NCI-H1930 (cell line): Measurements from ENCODE around the gene WAPL.

Experiments
- DNase-seq, 2 experiments: peaks; one replicate each; lab custom pipeline; 2025; lab: John Stamatoyannopoulos, UW

Gene WAPL

DNA sequence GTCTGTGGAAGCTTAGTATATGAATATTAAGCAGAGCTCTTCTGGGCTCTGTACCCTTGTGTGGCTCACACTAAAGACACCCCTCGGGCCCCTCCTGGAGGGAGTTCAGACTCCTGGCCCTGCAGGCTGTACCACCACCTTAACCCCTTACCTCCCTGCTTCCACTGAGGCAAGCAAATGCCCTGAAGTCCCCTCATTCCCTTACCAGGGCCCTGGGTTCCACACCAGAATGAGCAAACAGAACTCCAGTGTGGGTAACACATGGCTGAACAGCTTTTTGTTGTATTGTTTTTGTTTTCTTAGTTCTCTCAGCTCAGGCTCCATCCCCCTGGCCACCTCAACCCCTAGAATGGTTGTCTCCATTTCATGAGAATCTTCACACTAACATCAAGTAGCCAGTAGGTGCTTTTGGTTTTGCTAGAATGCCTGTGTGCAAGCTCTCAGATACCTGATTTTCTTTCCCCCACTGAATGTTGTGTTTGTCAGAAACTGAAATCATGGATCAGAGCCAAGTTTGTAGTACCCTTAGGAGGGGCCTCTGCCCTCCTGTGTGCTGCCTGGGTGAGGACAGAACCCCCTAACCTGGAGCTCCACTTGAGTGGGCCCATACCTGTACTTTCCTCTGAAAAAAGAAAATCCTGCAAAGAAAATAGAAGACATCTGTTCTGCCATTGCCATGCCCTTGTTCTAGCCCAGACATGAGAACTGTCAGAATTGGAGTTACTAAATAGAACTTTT is 2.8 kb upstream of the WAPL start:
- DNase-seq, result no peak

DNA sequence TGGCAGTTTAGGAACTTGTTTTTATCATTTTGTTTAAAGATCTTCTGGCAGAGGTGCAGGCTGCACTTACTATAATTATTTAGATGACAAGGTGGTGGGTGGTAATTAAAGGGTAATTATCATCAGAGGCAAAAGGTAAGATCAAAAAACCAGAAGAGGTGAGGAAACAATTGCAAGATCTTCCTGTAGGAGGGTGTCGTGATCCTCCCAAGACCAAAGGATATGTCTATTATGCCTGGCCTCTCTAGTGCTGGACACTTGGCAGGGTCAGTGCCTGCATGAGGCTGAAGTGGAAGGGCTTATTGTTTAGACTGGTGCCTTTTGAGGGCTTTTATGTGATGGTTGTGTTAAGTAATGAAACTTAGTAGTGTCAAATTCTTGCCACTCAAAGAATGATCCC is 1.8 kb upstream of the WAPL start:
- no peak for DNase-seq

DNA sequence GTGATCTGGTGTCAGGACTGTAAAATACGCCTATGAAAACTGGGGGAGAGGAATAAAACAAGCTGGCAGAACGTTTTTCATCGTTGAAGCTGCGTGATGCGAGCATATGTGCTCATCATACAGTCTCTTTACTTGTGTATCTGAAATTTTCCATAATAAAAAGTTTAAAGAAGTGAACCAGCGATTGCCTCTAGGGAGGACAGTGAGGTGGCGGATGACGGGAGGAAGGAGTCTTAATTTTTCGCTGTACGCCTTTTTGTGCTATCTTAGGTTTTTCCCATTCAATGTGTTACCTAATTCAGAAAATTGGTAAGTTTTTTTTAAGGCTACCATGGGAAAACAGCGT is 891 bp upstream of the WAPL start:
- no peak for DNase-seq

DNA sequence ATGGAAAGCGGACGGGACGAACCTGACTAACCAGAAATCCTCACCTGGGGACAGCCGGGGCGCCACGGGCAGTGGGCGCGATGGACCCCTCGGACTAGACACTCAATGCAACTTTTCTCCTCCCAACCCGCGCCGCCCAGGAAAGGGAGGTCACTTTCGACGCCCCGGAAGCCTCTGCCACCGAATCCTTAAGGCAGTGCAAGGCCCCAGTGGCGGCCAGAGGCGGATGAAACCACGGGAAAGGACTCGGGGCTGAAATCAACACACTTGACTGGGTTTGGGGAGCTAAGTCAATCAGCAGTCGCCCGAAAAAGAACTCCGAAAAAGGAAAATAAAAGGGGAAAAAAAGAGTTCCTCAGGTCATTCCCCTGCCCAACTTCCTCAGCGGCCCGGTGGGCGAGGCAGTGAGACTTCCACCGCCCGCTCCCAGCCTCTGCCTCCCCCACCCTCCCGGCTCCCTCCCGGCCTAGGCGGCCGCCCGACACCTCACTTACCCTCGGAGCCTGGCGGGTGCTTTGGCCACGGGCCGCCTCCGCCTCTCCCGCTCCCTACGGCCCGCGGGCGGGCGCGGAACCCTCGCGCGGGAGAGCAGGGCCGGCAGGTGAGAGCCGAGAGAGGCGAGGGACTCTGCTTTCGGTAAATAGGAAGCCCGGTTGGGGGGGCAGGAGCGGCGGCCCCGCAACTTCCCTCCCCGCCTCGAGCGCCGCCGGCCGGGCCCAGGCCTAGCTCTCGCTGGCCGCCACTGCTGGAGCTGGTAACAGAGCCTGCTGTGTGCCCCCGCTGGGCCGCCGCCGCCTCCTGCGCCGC is 518 bp downstream of the WAPL start:
- DNase-seq, result no peak

DNA sequence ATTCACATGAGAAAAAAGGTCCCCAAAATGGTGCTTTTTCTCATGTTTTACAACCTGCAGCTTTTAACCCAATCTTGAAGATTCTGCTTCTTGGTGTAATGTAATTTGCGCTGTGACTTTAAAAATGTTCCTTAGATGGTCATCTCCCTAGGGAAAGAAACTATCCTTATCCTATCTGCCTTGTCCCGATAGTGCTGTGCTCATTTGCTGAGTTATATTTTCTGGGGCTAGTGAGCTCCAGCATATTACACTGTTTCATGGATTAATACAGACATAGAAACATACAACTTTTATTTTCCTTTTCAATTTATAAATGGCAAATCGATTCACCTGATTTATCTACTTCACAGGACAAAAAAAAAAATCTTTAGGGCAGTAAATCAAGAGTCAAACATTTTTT is 2.8 kb downstream of the WAPL start:
- no peak for DNase-seq

DNA sequence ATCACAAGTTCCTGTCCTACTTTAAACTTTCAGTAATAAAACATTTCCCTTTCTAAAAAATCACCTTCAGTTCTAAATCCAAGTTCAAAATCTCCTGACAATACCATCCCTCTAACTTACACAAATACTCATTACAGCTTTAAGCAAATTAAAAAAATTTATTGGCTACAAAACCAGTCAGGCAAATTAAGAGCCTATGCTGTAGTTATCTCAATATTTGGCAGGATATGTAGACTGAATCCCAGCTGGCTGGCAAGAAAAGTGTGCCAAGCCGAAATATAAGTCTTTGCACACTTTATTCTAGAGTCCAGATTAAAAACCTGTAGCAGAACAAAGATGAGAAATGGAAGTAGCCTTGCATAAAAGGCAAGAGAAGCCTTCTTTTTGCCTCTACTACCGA is 9.5 kb downstream of the WAPL start:
- no peak for DNase-seq

DNA sequence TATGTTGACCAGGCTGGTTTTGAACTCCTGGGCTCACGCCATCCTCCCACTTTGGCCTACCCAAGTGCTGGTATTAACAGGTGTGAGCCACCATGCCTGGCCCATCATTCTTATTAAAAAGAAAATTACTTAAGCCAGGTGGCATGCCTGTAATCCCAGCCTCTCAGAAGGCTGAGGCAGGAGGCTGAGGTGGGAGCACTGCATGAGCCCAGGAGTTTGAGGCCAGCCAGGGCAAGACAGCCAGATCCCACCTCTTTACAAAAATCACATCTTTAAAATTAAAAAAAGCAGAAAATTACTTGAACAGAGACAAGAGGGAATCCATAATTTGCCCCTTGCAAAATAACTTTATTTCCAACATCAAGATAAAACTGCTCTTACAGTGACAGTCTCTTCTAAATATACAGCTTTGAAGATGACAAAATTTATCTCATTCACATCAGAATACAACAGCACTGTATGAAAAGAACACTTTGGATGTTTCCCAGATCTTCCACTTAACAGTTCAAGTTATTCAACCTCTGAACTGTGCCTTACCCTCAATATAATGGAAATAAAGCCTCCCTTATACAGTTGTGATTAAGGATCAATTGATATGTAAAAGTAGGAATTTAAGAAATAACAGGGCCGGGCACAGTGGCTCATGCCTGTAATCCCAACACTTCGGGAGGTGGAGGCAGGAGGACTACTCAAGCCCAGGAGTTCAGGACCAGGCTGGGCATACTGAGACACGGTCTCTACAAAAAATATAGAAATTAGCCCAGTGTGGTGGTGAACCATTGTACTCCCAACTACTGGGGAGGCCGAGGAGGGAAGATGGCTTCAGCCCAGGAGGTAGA is 10.3 kb downstream of the WAPL start:
- no peak for DNase-seq

DNA sequence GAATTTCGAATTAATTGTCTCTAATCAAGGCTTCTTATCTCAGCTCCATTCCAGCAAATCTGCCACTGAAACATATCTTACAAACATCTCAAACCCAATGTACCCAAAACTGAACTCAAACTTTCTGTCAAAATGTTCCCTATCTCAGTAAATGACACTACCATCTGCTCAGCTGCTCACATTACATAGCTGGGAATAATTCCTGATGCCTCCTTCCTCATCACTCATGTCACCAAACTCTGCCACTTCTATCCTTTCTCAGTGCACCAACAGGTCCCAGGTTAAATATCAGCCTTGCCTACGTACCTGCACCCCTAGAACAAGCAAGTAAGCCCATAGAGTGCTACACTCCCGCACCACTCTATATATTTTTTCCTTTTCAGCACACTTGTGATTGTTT is 12.4 kb downstream of the WAPL start:
- no peak for DNase-seq

DNA sequence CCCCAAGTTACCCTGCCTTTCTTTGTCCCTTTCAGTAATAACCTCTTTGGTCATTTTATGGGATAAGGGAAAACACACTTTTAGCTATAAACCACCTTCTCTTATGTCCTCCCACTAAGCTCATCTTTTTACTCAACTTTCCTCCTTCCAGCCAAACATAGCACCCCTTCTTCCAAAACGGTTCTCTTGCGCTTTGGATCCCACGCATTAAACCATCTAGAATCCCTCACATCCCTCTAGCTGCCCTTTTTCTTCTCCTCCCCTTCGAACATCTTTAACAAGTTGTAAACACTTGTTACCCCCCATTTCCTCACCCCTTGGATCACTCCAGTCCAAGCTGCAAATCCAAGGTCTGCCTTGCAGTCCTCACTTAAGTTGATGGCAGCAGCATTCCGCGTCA is 13.4 kb downstream of the WAPL start:
- no peak for DNase-seq

DNA sequence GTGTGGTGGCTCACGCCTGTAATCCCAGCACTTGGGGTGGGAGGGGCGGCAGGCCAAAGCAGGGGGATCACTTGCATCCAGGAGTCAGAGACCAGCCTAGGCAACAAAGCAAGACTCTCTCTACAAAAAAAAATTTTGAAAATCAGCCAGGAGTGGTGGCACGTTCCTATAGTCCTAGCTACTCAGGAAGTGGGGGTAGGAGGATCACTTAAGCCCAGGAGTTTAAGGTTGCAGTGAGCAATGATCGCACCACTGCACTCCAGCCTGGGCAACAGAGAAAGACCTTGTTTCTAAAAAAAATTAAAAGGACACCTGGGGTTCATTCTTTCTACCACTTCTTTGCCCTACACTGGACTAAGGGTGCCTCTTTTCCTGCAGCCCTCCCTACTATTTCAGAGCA is 15.1 kb downstream of the WAPL start:
- no peak for DNase-seq

DNA sequence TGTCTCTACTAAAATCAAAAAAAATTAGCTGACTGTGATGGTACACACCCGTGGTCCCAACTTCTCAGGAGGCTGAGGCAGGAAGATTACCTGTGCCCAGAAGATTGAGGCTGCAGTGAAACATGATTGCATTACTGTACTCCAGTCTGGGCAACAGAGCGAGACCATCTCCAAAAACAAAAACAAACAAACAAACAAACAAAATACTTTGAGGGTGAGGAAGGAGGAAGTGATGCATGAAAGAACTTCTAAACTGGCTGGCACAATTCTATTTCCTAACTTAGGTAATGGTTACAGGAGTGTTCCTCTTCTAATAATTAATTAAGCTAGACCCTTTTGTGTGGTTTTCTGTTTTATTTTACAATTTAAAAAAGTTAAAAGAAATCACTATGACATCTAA is 15.5 kb downstream of the WAPL start:
- no peak for DNase-seq

DNA sequence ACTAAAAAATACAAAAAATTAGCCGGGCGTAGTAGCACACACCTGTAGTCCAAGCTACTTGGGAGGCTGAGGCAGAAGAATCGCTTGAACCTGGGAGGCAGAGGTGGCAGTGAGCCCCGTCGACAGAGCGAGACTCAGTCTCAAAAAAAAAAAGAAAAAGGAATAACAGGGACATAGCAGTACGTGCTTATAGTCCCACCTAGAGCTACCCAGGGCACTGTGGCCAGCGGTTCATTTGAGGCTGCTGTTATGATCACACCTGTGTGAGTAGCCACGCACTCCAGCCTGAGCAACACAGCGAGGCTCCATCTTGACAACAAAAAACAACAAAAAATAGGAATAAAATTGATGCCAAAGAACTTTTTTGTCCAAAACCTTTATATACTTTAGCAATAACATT is 17.1 kb downstream of the WAPL start:
- DNase-seq, result no peak

DNA sequence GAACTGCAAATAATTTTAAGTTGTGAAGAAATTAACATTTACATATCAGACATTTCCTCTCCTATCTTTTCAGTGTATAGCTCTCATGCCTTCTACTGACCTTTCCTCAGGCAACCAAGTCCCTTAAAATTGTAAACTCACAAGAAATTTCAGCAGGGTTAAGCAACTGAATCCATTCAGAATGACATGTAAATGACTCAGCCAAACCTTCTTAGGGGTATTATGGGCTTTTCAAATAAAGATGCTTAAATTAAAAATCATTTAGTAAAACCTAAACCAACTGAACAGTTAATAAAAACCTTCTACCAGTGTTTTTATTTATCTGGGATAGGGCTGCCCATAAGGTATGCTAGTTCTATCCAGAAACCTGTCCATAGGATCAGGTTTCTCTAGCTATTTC is 20.7 kb downstream of the WAPL start:
- DNase-seq, result no peak

DNA sequence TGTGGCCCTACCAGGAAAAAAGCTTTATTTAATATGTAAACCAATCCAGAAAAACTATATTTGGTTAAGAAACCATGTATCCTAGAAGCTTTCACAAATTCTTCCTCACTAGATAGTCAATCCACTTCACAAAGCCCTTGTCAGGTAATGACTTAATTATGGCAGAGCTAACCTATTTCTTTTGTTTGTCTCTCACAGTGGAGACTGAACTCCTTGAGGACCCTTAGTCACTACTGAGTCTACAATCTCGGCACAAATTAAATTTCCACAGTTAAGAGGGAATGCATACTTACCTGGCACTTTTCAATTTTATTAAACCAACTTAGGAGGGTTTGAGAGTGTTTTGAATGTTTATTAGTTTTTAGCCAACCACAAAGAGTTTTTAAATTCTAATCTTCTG is 23.0 kb downstream of the WAPL start:
- DNase-seq, result no peak

DNA sequence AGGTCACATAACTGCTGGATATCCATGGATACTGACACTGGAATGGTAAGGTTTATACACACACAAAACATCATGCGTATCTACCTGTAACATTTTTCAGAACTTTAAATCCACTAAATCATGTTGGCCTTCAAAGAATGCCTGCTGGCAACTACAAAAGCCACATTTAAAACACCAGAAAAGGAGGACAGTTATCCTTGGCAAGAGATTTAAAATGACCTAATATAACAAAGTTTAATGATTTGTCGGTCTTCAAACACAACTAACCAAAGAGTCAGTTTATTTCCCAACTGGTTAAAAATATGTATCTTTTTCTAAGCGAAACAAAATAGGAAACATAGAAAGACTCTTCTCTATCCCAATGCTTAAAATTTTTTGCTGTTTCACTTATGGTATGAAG is 24.0 kb downstream of the WAPL start:
- DNase-seq, result no peak

DNA sequence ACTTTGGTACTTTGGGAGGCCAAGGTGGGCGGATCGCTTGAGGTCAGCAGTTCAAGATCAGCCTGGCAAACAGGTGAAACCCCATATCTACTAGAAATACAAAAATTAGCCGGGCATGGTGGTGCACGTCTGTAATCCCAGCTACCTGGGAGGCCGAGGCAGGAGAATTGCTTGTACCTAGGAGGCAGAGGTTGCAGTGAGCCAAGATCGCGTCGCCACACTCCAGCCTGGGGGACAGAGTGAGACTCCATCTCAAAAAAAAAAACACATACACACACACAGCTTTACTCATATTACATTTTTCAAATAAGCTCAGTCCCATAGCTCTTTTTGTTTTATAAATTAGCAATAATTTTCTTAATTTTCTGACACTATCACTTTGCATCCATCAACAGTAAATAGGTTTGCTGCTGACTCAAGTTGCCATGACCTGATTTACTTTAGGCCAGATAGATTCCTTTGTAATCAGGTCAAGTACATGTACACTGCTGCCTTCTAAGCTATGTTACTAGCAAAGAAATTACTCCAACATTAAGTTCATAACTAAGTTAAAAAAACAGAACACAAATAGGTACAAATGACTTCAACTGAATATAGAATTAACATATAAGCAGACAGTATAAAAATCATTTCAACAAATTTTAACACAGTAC is 31.5 kb downstream of the WAPL start:
- DNase-seq, result no peak

DNA sequence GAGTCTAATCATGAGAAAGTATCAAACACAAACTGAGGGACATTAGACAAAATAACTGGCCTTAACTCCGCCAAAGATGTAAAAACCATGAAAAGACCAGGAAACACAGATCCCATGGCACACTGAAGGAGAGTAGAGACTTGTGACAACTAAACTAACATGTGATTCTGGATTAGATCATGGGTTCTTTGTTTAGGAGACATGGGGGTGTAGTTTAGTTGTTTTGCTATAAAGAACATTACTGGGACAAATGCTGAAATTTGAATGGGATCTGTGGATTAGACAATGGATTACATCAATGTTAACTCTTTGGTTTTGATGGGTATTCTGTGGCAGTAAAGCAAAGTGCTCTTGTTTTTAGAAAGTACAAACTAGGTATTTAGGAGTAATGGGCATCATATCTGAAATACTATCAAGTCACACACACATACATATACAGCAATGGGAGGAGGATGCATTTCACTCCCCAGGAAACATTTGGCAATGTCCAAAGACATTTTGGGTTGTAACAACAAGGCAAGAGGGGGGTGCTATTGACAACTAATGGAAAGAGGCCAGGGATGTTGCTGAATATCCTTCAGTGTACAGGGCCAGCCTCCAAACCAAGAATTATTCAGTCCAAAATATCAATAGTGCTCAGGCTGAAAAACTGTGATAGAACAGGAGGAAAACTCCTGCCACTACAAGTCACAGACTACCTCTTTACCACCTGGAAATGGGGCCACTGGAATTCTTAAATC is 32.4 kb downstream of the WAPL start:
- DNase-seq, result no peak

DNA sequence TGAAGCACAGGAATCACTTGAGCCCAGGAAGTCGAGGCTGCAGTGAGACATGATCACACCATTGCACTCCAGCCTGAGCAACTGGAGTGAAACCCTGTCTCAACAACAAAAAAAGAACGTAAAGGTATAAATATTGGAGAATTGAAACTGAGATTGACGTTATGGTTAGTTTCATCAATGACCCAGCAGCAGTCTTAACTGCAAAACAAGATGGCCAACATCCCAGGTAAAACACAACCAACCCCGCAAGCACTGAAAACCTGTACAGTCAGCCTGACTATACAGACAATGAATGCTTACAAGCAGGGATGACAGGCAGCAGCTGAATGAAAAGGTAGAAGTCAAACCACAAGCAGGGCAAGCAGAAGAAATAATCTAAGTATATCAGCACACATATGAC is 34.7 kb downstream of the WAPL start:
- DNase-seq, result no peak

DNA sequence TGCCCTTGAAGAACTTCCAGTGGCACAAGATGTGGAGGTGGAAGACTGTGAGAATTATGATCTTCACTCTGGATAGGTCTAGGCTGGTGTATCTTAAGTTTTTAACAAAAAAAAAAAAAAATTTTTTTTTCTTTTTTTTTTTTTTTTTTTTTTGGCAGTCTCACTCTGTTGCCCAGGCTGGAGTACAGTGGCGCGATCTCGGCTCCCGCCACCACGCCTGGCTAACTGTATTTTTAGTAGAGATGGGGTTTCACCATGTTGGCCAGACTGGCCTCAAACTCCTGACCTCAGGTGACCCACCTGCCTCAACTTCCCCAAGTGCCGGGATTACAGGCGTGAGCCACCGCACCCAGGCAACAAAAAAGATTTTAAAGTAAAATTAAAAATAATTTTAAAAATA is 37.9 kb downstream of the WAPL start:
- DNase-seq, result no peak

DNA sequence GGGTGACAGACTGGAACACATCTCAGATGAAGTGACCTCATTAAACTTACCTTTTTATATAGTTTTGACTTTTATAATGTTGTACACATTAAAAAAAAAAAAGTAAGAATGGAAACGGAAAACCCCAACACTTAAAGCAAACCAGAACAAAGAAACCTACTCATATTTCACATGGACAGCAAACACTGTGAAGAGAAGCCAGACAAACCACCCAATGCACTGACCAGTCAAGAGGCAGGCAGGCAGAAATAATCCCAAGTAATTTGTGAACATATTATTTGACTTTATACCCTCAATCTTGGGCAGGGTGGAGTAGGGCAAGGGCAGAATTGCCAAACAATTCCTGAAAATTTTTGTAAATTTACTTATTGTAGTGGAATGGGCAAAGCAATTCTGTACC is 39.8 kb downstream of the WAPL start:
- DNase-seq, result no peak

DNA sequence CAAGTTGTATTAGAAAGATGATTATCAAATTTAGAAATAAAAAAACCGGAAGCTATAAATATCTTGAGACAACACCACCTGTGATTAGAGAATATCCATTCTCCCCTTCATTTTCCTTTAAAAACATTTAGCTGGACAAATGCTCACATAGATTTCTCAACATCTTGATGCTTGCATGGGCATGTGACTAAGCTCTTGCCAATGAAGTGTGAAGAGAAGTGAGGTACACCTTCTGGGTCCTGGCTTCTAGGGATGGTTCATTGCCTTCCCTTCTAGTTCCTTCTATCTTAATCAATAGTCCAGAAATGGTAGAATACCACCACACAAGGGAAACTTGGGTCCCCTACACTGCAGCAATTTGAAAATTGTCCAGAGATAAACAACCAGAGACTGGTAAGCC is 41.0 kb downstream of the WAPL start:
- no peak for DNase-seq

DNA sequence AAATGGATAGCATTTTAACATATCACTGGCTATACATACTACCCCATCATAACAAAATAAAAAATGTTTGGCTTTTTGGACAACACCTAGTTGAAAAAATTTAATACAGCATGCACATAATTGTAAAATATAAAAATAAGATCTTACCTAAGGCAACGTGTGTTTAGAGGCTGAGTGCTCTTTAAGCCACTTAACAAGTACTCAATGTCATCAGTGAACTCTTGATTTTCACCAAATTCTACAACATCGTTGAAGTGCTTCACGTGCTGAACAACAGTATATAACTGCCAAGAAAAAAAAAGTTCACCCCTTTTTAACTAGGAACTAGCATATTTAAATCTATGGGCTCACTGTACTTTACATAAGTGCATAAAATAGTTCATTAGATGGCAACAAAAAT is 49.5 kb downstream of the WAPL start:
- no peak for DNase-seq
